Measurements from ENCODE around the gene MYL6B.
A peak's percentile ranks its signal among the peaks of the same experiment; 100 is the strongest.

The MYL6B gene

DNA sequence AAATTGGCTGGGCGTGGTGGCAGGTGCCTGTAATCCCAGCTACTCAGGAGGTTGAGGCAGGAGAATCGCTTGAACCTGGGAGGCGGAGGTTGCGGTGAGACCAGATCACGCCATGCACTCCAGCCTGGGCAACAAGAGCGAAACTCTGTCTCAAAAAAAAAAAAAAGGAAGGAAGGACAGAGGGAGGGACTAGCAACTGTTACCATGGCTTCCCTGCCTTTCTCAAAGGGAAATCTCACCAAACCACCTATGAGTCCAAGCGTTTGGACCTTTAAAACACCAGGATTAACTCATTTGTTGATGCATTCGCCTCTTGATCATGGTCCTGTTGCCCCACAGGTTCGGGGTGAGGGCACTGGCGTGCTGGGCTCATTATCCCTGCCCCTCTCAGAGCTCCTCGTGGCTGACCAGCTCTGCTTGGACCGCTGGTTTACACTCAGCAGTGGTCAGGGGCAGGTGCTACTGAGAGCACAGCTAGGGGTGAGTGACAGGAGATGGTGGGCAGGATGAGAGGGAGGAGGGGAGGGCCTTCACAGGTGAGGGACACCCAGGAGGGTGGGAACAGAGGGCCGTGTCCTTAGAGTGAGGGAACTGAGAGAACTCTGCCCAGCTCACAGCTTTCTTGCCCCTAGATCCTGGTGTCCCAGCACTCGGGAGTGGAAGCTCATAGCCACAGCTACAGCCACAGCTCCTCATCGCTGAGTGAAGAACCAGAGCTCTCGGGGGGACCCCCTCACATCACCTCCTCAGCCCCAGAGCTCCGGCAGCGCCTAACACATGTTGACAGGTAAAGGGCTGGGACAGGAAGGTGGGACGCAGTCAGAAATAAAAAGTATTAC, 10.2 kb upstream of the MYL6B start:
- H3K4me3 ChIP-seq: no peak overlapping the region
- H3K4me1 ChIP-seq: peaks cover 0 to 51% (median 20%) of the 10 kb centered on the region in 10 experiments; a peak in 12 of 20 replicates
- no peak for TF ChIP-seq Cebpa-rat (IDR thresholded peaks at IDR 0.05)
- peak overlapping the region in 6 of 11 experiments; percentile 34 to 62 (median 40); a peak in 11 of 22 replicates for H3K4me2 ChIP-seq
- H4K20me1 ChIP-seq: peaks cover 0 to 31% (median 5%) of the 10 kb centered on the region in 11 experiments; a peak in 7 of 22 replicates
- H3K9ac ChIP-seq: peak overlapping the region in 3 of 11 experiments; percentile 2 to 28 (median 11); a peak in 1 of 22 replicates
- no peaks in the 10 kb centered on the region for H3K9me3 ChIP-seq (replicated peaks in 1 of 11)
- H3K36me3 ChIP-seq: peaks cover 78 to 86% (median 83%) of the 10 kb centered on the region in 11 experiments
- H3K27ac ChIP-seq: peak overlapping the region in 2 of 11 experiments; percentile 6 to 43; a peak in 2 of 22 replicates
- H3K27me3 ChIP-seq: no peaks in the 10 kb centered on the region

DNA sequence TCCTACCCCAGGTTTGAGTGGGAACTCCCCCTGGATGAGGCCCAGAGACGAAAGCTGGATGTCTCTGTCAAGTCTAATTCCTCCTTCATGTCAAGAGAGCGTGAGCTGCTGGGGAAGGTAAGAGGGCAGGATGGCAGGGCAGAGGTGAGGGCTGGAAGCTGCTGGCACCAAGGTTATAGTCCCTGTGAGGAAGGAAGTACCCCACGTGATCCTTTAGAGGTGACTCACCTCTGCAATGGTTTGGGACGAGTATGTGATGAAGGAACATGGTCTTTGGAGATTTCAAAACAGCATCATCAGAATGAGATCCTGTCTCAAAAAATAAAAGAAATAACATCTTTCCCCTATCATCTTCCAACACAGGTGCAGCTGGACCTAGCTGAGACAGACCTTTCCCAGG, 9.2 kb upstream of the MYL6B start:
- Histone ChIP-seq H3K9me3 (replicated peaks in 1 of 11) (no peaks in the 10 kb centered on the region), H3K36me3 (peaks cover 68 to 75% (median 73%) of the 10 kb centered on the region in 11 experiments), H3K9ac (no peak overlapping the region), H3K4me3 (no peak overlapping the region), H3K27me3 (no peaks in the 10 kb centered on the region), H4K20me1 (peaks cover 0 to 25% (median 5%) of the 10 kb centered on the region in 11 experiments; a peak in 7 of 22 replicates), H3K4me1 (peaks cover 0 to 52% (median 19%) of the 10 kb centered on the region in 10 experiments; a peak in 12 of 20 replicates), H3K4me2 (peak overlapping the region in 2 of 11 experiments; percentile 0 to 11; a peak in 1 of 22 replicates), H3K27ac (peak overlapping the region in 1 of 11 experiments; percentile 43; a peak in 1 of 22 replicates)
- TF ChIP-seq Cebpa-rat (IDR thresholded peaks at IDR 0.05): no peak

DNA sequence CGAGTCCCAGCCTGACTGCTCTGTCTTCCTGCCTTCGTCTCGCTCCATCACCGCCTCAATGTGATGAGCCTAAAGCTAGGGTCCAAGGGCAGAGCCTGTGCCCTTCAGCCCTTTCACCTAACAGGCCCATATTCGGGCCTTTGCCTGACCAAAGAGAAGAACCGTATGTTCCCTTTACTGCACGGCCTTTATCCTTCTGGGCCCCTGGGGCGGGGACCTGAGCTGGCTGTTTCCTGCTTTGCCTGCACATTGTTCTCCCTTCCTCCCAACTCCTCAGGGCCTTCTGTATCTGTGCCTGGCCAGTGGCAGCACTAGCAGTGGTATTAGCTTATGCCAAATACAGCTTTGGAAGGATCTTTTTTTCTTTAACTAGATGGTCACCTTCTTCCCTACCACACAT, 8.5 kb upstream of the MYL6B start:
- no peak for TF ChIP-seq Cebpa-rat (IDR thresholded peaks at IDR 0.05)
- Histone ChIP-seq H4K20me1 (peaks cover 0 to 22% (median 5%) of the 10 kb centered on the region in 11 experiments; a peak in 7 of 22 replicates), H3K36me3 (peaks cover 61 to 69% (median 66%) of the 10 kb centered on the region in 11 experiments), H3K9me3 (replicated peaks in 1 of 11) (no peaks in the 10 kb centered on the region), H3K27me3 (no peaks in the 10 kb centered on the region), H3K4me1 (peaks cover 0 to 52% (median 17%) of the 10 kb centered on the region in 10 experiments; a peak in 12 of 20 replicates), H3K9ac (peak overlapping the region in 2 of 11 experiments; percentile 18 to 25; a peak in 1 of 22 replicates), H3K4me3 (no peak overlapping the region), H3K4me2 (peak overlapping the region in 2 of 11 experiments; percentile 0 to 7; a peak in 2 of 22 replicates), H3K27ac (no peak overlapping the region)

DNA sequence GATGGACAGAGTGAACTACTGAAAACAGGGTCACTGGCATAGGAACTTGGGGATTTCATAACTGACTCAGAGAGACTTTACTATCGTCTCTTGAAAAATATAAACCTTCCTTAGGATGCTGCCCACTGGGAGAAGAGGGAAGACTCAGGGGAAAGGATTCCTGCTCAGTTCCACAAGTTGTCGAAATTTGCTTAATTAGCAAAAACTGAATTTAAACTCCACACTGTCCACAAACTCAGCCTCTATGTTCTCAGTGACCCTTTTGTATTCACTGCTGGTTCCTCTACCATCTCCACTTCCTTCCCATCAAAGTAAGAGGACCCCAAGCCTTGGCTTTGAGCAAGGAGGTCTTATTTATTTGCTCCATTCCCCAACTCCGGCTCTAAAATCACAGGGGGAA, 7.2 kb upstream of the MYL6B start:
- no peak overlapping the region for H3K4me3 ChIP-seq

DNA sequence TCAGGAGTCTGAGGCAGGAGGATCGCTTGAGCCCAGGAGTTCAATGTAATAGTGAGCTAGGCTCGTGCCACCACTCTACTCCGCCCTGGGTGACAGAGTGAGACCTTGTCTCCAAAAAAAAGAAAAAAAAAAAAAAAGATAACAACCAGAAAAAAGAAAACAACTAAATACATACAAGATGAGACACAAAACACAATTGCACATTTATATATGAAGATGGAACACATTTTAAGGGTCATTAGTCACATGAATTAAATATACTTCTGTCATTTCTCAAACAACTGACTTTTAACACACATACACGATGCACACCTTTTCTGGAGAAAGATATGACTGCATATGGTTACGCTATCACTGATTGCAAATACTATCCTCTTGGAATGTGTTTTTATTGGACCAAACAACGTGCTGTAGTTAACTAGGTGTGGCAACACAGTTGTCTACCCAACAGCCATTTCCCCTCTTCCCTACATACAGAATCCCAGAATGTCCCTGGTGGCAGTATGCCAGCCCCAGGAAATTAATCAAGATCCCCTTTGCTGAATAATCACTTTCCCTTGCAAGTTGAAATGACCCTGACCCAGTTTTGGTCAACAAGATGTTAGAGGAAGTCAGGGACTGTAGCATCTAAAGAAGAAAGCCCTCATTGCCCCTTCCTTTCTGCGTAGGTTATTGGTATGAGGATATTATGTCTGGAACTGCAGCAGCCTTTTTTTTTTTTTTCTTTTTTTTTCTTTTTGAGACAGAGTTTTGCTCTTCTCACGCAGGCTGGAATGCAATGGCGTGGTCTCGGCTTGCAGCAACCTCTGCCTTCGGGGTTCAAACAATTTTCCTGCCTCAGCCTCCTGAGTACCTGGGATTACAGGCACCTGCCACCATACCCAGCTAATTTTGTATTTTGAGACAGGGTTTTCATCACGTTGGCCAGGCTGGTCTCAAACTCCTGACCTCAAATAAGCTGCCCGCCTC, 5.6 kb upstream of the MYL6B start:
- Histone ChIP-seq H3K27me3 (no peaks in the 10 kb centered on the region), H4K20me1 (peaks cover 0 to 18% (median 5%) of the 10 kb centered on the region in 11 experiments; a peak in 7 of 22 replicates), H3K4me3 (no peak overlapping the region), H3K4me2 (peak overlapping the region in 3 of 11 experiments; percentile 22 to 35 (median 28); a peak in 4 of 22 replicates), H3K27ac (no peak overlapping the region), H3K9ac (no peak overlapping the region), H3K4me1 (peaks cover 8 to 58% (median 29%) of the 10 kb centered on the region in 10 experiments), H3K9me3 (replicated peaks in 1 of 11) (no peaks in the 10 kb centered on the region), H3K36me3 (peaks cover 36 to 40% (median 37%) of the 10 kb centered on the region in 11 experiments)
- TF ChIP-seq Cebpa-rat (IDR thresholded peaks at IDR 0.05): no peak

More for the DNA sequence above, 7.2 kb upstream of the MYL6B start:
- TF ChIP-seq Cebpa-rat (IDR thresholded peaks at IDR 0.05): no peak
- Histone ChIP-seq H3K9me3 (replicated peaks in 1 of 11) (no peaks in the 10 kb centered on the region), H4K20me1 (peaks cover 0 to 20% (median 5%) of the 10 kb centered on the region in 11 experiments; a peak in 7 of 22 replicates), H3K27ac (no peak overlapping the region), H3K9ac (no peak overlapping the region), H3K27me3 (no peaks in the 10 kb centered on the region), H3K36me3 (peaks cover 48 to 55% (median 53%) of the 10 kb centered on the region in 11 experiments), H3K4me2 (no peak overlapping the region), H3K4me1 (peaks cover 0 to 57% (median 18%) of the 10 kb centered on the region in 10 experiments; a peak in 13 of 20 replicates)

- Histone ChIP-seq H3K4me3 (no peak overlapping the region), H3K36me3 (peaks cover 5 to 20% (median 12%) of the 10 kb centered on the region in 11 experiments), H4K20me1 (peaks cover 0 to 3% (median 0%) of the 10 kb centered on the region in 11 experiments; a peak in 1 of 22 replicates), H3K9ac (no peak overlapping the region), H3K4me1 (peaks cover 32 to 56% (median 42%) of the 10 kb centered on the region in 10 experiments), H3K4me2 (peak overlapping the region in 8 of 11 experiments; percentile 84 to 100 (median 96); a peak in 9 of 22 replicates), H3K27me3 (no peaks in the 10 kb centered on the region), H3K9me3 (replicated peaks in 1 of 11) (no peaks in the 10 kb centered on the region), H3K27ac (peak overlapping the region in 1 of 11 experiments; percentile 85; a peak in 1 of 22 replicates)
- no peak for TF ChIP-seq Cebpa-rat (IDR thresholded peaks at IDR 0.05)
Observed at GRCh38 chr12:56150563-56150962, 1.8 kb upstream of the MYL6B start.

DNA sequence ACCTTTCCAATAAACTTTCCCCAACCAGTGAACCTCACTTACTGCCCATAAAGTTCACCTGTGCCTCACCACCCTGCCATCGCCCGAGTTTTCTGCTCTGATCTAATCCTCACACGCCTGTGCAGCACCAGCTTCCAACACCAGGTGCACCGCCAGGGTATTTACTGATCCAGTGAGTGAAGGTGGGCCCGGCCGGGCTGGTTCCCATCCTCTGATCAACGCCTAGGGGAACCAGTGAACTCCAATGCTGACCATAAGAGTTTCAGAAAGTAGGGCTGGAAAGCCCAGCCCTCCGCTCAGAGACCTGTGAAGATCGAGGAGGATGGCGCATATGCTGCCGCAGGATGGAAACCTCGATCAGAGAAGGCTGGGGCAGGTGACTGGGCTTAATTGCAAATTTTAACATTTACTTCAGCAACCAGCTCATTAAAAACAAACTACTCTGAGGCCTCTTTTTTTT, 685 bp upstream of the MYL6B start:
- Histone ChIP-seq H3K27ac (peak overlapping the region; percentile 75 to 92 (median 86)), H3K4me3 (peak overlapping the region; percentile 62 to 80 (median 72)), H4K20me1 (peaks cover 0 to 3% (median 0%) of the 10 kb centered on the region in 11 experiments; a peak in 1 of 22 replicates), H3K4me1 (peaks cover 42 to 62% (median 51%) of the 10 kb centered on the region in 10 experiments), H3K4me2 (peak overlapping the region; percentile 84 to 100 (median 95)), H3K27me3 (no peaks in the 10 kb centered on the region), H3K36me3 (peaks cover 11 to 30% (median 17%) of the 10 kb centered on the region in 11 experiments), H3K9me3 (replicated peaks in 1 of 11) (no peaks in the 10 kb centered on the region), H3K9ac (peak overlapping the region; percentile 74 to 88 (median 84))
- no peak for TF ChIP-seq Cebpa-rat (IDR thresholded peaks at IDR 0.05)

Data from BLaER1 treated with 17β-estradiol and CSF1 and Interleukin-3, amounts not matched to agents 10 nM and 100 nM (cell line).